DMS 273 treated with DMSO at 0.1 percent for 48 hours (cell line): ENCODE data around the gene BACH2.
A peak's percentile ranks its signal among the peaks of the same experiment; 100 is the strongest.

Experiments used
- DNase-seq: peaks from one replicate; lab custom pipeline; 2025; lab: John Stamatoyannopoulos, UW

Gene BACH2

GRCh38 chr6:90028066-90028778, 268.4 kb downstream of the BACH2 start:
- DNase-seq: no peak

- DNase-seq: no peak
Observed at GRCh38 chr6:90026216-90026615, 270.4 kb downstream of the BACH2 start.

GRCh38 chr6:90025523-90026061, 271.1 kb downstream of the BACH2 start:
- DNase-seq: peak; percentile 64

DNA sequence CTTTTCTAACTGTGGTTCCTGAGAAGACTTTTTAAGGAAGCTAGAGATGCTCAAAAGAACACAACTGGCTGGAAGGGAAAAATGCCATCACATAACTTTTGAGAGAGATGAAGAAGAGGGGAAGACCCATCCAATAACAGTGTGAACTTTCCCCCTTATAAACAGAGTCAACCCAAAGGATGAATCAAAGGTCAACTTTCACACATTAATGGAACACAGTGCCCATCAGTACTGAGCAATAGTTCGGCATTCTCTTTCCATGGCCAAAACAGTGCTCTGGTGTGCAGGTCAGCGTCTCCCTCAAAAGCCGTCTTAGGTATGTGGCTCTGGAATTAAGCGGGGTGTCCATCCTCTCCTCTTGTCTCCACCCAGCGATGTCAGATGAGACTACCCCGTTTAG, 272.0 kb downstream of the BACH2 start:
- DNase-seq: no peak

DNA sequence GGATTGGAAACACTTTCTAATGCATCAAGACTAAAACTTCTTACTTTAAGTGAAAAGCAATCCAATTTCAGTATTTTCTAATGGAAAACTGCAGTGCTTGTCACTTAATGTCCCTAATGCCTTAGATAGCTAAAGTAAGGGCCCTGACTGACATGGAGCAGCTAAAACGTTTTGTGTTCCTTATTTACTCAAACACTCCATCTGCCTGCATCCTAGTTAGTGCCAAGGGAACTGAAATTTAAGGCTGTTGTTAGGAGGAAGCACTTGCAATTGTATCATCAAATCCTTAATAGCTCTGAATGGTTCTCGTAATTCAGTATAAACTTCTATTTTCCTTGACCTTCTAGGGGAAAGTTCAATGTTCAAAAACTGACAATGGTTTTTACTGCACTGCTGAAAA, 274.9 kb downstream of the BACH2 start:
- peak; percentile 29 for DNase-seq

- no peak for DNase-seq
Observed at GRCh38 chr6:90020746-90021145, 275.9 kb downstream of the BACH2 start.

DNA sequence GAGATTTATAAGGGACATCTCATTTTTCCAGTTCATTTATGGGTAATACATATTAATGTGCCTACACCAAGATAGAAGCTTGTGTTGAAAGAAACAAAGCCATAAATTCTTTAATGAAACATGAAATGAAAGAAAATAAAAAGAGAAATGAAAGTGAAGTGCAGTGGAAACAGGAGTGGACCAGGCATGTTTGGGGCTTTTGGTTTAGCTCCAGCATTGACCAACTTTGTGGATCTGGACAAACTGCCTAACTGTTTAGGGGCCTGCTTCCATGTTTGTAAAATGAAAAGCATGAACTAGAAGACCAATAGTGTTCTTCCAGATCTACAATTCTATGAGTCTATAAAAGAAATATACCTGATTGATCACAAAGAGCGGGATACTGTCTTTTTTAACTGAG, 277.4 kb downstream of the BACH2 start:
- no peak for DNase-seq

DNA sequence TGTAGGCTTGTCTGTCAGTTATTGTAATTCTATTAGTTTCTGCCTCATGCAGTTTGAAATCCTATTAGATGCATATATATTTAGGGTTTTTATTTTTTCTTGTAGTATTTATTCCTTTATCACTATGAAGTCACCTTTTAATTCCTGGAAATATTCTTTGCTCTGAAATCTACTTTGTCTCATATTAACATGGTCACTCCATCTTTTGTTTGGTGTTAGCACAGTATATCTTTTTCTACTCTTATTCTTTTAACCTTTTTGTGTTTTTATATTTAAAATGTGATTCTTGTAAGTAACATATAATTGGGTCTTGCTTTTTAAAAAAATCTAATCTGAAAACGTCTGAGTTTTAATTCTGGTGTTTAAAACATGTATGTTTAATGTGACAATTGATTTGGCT, 280.8 kb downstream of the BACH2 start:
- no peak for DNase-seq

DNA sequence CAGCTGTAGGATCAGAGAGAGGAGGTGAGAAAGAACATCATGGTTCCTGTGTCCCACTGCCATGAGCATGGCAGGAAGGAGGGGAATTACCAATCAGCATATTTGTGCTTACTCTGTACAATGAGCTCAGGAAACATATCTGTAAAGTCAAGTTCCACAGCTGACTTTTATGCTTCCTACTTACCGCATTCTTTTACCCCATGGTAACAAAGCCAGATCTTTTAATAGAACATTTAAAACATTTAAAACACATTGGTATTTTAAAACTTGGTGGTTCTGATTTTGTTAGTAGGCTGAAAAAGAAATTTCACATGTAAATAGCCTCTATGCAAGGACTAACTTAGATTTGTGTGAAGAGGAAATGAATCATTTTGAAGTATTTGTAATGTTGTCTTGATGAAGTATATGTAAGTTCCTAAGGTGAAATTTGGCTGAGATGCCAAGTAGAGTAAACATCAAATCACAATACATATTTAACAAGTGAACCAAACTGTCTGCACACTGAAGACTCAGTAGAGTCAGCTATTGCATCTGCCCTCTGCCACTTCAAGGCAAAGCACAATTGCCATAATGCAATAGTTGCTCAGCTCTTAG, 287.6 kb downstream of the BACH2 start:
- DNase-seq: no peak

DNA sequence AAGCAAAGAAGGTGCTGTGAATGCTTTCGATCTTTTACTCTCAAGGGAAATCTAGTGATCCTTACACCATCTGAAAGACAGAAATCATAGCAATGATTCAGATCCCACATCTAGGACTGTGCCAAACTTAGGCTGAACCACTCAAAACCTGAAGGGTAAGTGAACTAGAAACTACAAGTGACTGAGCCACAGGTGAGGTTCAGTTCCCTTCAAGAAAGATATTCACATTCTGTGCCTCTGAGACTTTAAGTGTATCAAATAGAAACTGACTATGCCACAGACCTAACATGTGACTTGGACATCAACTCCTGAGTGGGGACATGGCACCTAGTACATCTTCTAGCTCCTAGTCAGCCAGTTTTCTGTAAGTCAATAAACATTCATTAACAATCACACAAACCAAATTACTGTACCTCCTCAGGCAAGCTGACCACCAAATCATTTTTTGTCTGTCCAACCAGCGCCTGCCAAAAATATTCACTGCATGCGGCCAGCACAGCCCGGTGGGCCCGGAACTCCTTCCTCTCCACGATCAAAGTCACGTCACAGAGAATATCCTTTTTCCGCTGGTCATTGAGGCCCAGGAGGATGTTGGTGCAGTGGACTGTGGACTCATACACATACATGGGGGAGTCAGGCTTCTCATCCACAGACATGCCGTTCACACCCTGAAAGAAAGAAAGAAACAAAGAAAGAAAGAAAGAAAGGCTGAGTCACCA, 288.3 kb downstream of the BACH2 start:
- no peak for DNase-seq

GRCh38 chr6:90005048-90005827, 291.4 kb downstream of the BACH2 start:
- DNase-seq: no peak

DNA sequence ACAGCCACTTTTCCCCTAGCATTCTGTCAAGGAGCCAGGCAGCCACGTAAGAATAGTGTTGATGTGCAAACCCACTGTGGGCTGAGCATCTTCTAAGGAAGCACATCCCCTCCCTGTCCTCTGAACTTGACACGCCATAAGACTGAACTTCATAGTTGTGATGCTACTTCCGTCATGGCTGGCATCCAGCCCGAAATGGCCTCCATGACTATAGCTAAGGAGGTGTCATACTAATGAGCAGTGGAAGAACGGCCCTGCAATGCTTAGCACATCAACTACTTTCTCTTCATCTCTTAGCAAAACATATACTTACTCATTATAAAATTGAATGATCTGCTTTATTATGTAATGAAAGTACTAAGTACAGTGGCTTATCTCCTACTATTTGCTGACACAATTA, 292.1 kb downstream of the BACH2 start:
- no peak for DNase-seq

GRCh38 chr6:90003941-90004340, 292.7 kb downstream of the BACH2 start:
- no peak for DNase-seq

DNA sequence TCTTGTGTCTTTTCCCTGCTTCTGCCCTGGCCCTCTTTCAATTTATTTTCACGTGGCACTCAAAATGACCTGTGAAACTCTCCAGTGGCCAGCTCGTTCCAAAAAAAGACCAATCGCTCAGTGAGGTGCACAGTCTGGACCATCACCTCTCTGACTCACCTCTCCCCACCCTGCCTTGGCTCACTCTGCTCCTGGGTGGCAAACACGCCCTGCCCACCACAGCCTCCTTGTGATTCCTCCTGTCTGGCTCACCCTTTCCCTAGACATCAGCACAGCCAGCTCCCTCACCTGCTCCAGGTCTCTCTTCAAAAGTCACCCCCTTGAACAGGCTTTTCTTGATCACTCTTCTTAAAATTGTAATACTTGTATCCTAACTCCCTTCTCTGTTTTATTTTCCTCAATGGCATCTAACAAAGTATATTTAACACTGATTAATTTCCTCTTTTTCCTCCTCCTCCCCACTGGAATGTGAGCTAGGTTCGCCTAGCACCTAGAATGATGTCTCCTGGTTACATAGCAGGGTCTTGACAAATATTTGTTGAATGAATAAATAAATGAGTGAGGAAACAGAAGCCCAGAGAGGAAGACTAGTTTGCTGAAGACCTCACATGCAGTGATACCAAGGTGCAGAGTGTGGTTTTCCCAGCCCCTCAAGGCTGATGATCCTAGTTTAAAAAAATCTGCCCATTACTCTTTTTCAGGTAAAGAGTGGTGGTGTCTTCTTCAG, 293.4 kb downstream of the BACH2 start:
- DNase-seq: no peak

GRCh38 chr6:90000864-90001731, 295.5 kb downstream of the BACH2 start:
- peak; percentile 83 for DNase-seq

DNA sequence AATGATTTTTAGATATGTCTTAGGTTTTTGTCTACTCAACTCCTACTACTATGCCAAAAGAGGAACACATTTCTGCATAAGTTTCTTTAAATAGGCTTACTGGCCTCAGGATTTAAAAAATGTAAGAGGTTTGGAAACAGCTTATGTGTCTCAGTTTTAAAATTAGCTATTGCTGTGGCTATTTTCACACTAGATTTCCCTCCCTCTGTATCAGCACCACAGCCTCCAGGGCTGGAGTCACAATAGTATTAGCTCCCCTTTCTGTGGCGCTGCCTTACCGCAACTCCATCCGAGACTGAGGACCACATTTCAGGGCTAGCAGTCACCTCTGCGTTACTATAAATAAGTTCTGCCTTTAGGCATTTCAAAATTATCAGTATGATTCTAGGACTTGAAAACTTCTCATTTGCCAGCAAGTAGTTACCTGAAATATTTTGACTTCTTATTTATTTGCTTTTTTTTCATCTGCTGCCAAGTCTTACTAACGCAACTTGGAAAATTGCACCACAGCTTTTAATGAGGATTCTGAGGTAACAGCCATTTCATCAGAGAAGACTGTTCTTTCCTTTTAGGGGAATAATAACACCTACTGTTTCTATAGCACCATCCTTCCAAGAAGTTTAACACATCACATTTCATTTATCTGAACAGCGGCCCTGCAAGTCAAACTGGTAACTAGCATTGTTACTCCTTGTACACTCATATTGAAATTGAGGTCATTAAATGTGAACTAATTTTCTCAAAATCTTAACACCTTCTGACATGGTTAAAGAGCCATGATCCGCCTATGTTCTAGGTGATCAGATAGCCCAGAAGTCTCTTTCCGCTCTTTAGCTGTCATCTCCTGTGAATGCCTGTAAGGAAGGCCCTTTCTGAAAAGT, 296.5 kb downstream of the BACH2 start:
- DNase-seq: no peak

- DNase-seq: peak; percentile 73
Observed at GRCh38 chr6:89999154-89999553, 297.5 kb downstream of the BACH2 start.

GRCh38 chr6:89997456-89998445, 298.9 kb downstream of the BACH2 start:
- DNase-seq: peak; percentile 60
